ENCODE data around the gene DIP2A.

Gene DIP2A, protein sequence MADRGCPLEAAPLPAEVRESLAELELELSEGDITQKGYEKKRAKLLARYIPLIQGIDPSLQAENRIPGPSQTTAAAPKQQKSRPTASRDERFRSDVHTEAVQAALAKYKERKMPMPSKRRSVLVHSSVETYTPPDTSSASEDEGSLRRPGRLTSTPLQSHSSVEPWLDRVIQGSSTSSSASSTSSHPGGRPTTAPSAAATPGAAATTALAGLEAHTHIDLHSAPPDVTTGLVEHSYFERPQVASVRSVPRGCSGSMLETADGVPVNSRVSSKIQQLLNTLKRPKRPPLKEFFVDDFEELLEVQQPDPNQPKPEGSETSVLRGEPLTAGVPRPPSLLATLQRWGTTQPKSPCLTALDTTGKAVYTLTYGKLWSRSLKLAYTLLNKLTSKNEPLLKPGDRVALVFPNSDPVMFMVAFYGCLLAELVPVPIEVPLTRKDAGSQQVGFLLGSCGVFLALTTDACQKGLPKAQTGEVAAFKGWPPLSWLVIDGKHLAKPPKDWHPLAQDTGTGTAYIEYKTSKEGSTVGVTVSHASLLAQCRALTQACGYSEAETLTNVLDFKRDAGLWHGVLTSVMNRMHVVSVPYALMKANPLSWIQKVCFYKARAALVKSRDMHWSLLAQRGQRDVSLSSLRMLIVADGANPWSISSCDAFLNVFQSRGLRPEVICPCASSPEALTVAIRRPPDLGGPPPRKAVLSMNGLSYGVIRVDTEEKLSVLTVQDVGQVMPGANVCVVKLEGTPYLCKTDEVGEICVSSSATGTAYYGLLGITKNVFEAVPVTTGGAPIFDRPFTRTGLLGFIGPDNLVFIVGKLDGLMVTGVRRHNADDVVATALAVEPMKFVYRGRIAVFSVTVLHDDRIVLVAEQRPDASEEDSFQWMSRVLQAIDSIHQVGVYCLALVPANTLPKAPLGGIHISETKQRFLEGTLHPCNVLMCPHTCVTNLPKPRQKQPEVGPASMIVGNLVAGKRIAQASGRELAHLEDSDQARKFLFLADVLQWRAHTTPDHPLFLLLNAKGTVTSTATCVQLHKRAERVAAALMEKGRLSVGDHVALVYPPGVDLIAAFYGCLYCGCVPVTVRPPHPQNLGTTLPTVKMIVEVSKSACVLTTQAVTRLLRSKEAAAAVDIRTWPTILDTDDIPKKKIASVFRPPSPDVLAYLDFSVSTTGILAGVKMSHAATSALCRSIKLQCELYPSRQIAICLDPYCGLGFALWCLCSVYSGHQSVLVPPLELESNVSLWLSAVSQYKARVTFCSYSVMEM (N-terminal part only)

DNA sequence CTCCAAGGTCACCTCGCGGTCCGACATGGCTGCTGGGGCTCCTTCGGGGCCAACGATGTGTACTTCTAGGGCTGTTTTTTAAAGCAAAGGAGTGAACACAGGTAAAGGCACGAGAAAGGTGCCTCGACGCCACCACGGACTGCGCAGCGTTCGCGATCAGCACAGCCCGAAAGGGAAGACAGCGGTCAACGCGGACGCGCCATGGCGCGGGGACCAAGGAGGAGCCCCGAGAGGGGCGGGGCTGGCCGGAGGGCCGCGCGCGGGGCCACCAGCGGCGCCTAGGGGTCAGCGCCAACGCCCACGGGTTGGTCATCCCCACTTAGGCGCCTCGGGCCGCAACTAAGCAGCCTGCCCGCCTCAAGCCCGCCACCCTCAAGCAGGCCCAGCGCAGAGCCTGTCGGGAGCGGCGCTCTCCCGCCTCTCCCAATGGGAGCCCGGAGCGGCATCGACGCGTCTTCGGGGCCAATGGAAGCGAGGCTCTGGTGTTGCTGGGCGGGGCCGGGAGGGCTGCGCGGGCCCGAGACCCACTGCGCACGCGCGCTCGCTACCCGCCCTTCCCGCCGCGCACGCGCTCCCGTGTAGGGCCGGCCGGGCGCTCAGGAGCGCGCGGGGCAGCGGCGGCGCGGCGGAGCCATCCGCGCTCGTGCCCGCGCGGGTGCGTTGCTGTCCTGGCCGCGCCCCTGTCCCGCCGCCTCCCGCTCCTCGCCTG, at the start of gene DIP2A:
Gene DIP2A, plus strand, starts transcription at position 577 of the 709 bp plus-strand sequence. CDS start 241 bp downstream, outside the sequence.
- DNase-seq, result peak; percentile 95

DNA sequence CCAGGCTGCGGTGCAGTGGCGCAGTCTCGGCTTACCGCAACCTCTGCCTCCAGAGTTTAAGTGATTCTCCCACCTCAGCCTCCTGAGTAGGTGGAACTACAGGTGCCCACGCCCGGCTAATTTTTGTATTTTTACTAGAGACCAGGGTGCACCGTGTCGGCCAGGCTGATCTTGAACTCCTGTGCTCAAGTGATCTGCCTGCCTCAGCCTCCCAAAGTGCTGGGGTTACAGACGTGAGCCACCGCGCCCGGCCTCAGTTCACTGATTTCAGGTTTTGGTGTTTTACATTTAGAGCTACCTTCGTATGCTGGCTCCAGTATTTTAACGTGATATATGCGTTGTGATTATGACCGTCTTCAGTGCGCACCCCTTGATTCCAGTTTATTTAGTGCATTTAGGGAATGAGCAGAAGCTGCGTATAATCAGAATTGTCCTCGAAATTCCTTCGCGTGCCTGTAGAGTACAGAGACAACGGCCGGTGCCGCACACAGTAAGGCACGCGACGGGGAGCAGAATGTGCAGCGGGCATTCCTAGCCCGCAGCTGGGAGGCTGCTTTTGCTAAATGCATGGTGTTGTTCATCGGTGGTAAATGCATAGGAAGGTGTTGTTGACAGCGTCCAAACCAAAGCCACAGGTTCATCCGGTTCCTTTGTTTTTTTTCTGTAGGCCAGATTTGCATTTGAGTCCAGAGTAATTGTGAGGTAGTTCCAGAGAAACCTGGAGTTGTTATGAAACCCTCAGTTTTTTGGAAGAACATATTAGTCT, 48.9 kb upstream of the DIP2A start:
- DNase-seq, result no peak

DNA sequence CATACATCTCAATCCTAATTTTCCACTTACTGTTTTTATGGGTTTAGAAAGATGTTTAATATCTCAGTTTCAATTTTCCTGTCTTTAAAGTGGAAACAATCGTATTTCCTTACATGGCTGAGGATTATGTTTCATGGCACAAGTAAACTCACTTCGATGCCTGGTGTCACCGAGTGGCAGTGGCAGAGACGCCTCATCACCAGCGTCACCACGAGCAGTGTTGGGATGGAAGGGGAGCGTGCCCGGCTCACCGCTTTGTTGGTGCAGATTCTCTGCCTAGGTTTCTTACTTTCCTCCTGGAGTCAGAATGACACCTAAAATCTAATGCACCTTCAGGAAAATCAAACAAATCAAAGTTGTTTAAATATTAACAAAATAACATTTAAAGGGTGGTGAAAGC, 48.2 kb upstream of the DIP2A start:
- DNase-seq, result no peak

DNA sequence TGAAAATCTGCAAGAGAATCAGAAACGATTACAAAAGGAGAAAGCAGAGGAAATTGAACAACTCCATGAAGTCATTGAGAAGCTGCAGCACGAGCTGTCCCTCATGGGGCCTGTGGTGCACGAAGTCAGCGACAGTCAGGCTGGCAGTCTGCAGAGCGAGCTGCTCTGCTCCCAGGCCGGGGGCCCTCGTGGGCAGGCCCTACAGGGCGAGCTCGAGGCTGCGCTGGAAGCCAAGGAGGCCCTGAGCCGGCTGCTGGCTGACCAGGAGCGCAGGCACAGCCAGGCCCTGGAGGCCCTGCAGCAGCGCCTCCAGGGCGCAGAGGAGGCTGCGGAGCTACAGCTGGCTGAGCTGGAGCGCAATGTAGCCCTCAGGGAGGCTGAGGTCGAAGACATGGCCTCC, 47.5 kb upstream of the DIP2A start:
- DNase-seq, result no peak

DNA sequence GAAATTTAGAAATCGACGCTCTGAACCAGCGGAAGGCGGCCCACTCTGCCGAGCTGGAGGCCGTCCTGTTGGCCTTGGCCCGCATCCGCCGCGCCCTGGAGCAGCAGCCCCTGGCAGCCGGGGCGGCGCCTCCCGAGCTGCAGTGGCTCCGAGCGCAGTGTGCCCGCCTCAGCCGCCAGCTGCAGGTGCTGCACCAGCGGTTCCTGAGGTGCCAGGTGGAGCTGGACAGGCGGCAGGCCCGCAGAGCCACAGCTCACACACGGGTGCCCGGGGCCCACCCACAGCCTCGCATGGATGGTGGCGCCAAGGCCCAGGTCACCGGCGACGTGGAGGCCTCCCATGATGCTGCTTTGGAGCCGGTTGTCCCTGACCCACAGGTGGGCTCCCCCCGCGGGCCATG, 47.0 kb upstream of the DIP2A start:
- no peak for DNase-seq

DNA sequence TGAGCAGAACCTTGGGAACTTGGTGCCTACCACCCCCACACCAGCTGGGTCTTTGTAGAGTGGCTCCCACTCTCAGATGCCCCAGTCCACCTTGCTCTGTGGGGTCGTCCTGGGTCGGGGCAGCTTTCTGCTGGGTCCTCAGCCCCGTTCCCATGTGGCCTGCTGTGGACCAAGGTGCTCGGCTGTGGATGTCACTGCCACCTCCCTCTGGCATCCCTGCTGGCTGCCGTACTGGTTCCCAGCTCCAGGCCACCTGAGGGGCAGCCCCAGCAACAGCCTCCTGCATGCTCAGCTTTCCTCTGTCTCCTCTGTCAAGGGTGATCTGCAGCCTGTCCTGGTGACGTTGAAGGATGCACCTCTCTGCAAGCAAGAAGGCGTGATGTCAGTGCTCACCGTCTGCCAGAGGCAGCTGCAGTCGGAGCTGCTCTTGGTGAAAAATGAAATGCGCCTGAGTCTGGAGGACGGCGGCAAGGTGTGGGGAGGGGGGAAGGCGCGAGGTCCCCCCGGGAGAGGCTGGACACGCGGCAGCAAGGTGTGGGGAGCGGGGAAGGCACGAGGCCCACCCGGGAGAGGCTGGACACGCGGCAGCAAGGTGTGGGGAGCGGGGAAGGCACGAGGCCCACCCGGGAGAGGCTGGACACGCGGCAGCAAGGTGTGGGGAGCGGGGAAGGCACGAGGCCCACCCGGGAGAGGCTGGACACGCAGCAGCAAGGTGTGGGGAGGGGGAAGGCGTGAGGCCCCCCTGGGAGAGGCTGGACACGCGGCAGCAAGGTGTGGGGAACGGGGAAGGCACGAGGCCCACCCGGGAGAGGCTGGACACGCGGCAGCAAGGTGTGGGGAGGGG, 45.9 kb upstream of the DIP2A start:
- no peak for DNase-seq

DNA sequence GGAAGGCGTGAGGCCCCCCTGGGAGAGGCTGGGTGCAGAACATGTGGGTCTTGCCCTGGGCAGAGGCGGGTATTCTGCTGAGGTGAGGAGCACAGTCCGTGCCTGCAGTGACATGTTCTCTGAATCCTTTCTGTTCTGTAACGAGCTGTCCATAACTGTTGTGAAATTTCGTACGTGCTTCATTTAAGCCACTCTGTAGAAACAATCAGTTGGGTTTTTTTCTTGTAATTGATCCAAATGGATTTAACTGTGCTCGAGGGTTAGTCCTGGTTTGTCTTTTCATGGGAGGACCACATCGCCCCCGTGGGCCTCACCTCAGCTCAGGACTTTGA, 45.4 kb upstream of the DIP2A start:
- no peak for DNase-seq

DNA sequence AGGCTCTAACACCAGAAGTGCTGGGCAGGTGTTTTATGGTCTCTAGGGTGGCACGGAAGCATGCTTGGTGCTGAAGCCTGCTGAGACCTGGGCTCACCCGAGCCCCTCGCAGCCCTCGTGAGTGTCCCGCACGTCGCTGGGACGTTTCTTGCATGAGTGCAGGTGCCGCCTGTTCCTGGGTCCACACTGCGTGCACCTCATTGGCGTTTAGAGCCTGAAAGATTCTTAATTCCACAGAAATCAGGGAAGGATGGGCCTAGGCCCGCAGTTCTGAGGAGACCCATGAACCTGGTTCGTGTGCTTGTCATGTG, 43.8 kb upstream of the DIP2A start:
- DNase-seq, result no peak

DNA sequence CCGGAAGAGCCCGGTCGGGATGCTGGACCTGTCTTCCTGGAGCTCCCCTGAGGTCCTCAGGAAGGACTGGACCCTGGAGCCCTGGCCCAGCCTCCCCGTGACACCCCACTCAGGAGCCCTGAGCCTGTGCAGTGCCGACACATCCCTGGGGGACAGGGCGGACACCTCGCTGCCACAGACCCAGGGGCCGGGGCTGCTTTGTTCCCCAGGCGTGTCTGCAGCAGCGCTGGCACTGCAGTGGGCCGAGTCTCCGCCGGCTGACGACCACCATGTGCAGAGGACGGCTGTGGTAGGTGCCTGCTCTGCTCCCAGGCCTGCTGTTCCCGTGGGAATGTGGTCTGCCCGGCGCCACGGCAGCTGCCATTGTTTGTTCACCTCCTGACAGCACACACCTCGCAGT, 42.1 kb upstream of the DIP2A start:
- DNase-seq, result no peak

DNA sequence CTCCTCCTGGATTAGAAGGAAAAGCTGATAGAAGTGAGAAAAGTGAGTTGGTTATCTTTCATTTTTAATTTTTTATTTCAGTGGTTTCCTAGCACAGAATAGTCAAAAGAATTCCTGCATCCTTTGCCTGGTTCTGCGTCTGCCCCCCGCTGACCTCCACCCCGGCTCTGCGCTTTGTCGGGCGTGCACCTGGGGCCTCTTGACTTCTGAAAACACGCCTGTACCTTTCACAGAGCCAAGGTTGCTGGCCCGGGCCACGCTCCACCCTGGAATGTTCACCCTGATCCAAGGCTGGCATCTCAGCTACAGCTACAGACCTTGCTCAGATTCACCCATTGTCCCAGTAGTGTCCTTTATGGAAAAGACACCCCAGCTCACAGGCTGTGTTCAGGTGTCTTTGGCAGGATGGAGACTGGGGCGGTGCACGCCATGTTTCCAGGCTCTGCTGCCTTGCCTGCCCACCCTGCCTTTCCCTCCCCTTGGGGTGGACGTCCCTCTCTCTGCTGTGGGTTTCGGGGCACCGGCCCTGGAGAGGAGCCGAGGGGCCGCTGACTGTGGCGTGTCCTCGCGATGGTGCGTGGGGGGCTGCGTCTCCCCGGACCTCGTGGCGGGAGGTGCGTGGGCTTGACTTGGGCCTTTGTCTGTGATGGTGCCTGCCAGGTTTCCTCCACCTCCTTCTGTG, 40.3 kb upstream of the DIP2A start:
- no peak for DNase-seq

DNA sequence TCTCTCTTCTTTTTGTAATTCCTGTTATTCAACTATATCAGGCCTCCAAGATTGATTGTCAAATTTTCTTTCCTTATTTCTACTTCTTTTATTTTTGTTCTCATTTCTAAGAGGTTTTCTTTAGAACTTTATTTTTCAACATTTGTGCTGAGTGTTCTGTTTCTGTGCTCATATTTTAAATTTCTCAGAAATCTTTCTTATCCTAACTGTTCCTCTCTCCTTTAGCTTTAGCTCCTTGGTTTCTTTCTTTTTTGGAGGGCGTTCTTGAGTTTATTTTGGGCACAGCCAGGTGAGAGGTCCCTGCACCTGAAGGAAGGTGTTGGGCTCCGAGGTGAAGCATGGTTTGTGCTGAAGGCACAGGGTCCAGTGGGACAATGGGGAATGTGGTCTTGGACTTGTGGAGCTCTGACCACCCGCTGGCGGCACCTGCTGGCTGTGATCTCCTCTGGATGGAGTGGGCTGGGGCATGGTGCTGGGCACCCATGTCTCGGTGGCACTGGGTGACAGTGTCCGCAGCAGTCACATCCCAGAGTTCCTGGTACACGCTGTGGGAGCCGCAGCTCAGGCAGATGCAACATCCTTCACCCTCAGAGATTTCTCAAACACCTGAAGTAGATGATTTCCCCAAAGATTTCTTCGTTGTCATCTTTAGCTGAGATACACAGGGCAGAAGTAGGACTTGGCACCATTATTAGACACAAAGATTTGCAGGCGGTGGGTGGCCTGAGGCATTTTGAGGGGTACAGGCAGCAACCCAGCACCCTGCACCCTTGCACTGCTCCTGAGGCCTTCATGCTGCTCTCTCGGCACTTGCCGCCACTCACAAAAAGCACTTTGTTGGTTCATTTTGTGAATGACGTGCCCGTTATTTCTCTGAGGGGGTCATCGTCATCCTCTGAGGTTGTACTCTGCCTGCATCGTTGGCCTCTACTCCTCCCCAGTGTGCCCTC, 38.2 kb upstream of the DIP2A start:
- no peak for DNase-seq

DNA sequence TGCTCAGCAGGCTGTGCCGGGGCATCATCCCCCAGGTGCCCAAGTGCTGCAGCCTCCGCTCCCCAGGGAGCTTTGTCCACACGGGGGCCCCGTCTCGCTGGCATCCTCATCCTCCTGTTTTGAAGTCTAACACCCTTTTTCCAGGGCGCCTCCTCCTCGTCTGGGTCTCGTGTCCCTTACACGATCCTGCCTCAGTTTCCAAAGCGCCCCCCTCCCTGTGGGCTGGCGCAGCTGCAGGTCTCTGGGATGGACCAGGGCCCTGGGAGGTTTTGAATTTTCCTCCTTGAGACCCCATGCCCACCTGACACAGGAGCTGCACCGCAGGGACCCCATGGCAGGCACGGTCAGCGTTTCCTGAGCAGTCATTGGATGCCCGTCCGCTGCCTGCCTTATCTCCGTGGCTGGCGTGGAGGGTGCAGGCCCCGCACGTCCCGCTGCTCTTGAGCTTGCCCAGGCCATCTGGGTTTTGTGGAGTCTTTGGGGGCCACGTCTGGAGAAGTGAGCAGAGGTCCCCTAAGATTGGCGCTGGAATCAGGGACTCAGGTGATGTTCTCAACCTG, 37.4 kb upstream of the DIP2A start:
- DNase-seq, result no peak

DNA sequence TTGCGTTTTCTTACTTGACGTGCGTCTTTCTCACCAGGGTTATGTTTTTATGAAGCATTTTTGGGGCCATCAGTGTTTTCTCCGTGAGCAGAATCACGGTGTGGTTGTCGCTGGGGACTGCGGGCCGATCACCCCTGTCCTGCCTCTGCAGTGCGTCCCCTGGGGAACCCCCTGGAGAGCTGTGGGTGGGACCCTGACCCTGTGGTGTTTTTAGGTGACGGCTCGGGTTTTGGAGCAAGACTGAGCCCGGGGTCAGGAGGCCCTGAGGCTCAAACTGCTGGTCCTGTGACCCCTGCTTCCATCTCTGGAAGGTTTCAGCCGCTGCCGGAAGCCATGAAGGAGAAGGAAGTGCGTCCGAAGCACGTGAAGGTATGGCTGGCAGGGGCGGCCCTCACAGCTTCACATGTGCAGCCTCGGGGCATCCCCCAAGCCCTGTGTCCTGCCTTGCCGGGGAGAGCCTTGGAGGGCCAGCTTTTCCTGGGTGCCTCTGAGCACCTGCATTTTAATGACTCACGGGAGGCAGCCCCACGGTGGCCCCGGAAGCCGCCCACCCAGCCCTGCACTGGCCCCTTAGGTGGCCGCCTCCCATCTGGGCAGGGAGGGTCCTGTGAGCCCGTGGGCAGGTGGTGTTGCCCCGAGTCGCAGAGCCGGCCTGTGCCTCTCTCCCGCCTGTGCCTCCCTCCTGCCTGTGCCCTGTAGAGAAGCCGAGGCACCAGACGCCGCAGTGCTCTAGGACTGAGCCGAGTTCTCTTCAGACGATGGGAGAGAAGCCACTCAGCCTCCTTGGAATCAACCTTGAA, 36.7 kb upstream of the DIP2A start:
- DNase-seq, result no peak

DNA sequence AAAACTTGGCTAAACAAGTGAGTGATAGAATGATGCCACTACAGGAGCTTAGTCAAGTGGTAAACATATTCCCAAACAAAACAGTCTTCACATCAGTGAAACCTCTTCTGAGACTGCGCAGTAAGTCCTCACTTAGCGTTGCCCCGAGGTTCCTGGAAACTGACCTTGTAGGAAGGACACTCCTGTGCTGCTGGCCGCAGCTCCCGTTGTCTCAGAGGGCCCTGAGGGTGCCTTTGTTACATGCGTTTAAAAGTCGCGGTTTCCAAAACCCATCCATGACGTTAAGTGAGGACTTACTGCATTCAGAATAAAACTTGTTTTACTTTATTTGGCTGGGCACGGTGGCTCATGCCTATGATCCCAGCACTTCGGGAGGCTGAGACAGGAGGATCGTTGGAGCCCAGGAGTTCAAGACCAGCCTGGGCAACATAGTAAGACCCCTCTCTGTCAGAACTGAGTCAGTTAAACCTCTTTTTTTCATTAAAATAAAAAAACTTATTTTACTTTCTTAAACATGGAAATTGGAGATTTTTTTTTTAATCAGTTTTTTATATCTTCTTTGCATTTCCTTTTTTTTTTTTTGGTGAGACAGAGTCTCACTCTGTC, 36.0 kb upstream of the DIP2A start:
- no peak for DNase-seq

DNA sequence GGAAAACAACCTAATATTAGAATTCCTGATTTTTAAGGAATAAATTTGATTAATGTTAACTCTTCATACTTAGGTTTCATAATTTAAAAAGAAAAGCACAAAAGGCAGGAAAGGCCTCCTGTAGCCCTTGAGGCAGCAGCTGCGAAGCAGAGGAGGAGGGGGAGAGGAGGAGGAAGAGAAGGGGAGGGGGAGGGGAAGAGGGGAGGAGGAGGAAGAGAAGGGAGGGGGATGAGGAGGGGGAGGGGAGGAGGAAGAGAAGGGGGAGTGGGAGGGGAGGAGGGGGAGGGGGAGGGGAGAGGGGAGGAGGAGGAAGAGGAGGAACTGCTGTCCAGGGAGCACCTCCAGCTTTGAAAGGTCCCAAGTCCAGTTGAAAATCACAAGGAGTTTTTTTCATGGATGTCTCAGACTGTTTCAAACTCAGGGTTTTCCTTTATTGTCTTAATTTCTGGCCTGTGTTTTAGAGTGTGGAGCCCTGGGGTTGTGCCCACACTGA, 35.1 kb upstream of the DIP2A start:
- DNase-seq, result no peak

DNA sequence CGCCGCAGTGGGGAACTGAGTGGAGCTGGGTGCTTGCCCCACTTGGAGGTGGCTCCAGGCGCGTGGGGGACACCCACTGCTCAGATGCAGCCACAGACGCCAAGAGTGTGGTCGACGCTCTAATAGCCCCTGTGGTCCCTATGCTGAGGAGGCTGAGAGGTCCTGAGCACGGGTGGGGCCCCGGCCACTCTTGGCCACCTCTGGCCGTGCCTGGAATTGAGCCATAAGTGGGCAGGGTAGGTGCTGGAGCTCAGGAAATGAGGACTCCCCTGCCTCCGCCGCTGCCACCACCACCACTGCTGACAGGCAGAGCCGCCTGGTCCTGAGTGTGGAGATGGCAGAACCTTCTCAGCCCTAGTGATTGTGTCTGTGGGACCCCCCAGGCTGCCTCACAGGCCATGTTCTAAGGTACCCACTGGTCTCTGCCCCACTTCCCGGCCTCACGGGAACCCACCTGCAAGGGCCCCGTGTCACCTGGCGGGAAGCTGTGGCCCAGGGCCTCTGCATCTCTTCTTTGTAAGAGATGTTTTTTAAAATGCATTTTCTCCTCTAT, 34.6 kb upstream of the DIP2A start:
- DNase-seq, result no peak

DNA sequence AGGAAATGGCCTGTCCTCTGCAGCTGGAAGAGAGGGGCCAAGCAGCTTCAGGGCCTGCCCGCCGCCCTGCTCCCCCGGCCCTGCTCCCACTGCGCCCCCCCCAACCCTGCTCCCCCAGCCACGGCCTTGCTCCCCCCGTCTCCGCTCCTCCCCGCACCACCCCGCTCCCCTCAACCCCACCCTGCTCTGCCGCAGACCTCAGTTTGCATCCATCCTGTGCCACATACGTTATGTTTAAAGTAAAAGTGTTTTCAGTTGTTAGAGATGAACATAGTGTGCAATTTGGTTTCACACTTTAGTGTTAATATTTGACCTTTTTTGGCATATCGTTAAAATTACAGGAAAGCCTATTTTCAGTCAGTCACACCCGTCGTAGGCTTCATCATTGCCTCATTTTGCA, 34.1 kb upstream of the DIP2A start:
- DNase-seq, result no peak

All from NCI-H2107 (cell line).